Measurements from ENCODE around the gene CHDH.

DNA sequence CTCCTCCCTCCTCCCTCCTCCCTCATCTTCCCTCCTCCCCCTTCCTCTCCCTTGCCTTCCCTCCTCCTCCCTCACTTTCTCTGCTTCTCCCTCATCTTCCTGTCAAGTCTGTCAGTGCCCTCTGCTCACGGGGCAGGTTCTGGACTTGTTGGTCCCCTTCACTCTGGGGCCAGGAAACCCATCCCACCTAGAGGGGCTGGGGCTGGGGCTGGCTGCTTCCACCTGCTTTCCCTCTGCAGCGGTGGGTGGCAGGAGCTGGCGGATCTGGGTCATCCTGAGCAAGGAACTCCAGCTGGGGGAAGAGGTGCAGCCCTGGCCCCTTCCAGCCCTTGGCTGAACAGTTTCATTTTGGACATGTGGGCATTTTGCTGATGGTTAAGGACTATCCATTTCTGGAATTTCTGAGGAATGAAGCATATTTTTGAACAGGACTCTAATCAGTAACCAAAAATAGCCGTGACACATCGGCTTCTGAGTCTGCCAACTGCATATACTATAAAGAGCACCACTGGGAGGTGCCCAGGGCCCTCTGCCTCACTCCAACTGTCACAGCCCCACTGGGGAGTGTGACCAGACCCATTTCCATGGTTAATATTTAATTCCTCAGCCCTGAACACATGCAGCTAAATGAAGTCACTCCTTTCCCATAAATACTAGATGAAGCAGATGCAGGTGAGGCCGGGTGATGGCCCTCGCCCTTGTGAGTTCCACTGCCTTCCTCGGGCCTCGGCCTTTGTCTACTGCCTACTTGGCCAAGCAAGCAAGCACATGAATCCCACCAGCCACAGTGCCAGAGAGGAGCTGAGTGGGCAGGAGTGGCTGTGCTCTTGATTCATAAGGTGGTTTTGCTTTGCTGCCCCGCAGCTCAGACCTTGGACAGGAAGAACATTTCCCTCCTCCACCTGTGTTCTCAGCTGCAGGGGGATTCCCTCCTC, 39.8 kb downstream of the CHDH start:
- TF ChIP-seq, protein P1, sequence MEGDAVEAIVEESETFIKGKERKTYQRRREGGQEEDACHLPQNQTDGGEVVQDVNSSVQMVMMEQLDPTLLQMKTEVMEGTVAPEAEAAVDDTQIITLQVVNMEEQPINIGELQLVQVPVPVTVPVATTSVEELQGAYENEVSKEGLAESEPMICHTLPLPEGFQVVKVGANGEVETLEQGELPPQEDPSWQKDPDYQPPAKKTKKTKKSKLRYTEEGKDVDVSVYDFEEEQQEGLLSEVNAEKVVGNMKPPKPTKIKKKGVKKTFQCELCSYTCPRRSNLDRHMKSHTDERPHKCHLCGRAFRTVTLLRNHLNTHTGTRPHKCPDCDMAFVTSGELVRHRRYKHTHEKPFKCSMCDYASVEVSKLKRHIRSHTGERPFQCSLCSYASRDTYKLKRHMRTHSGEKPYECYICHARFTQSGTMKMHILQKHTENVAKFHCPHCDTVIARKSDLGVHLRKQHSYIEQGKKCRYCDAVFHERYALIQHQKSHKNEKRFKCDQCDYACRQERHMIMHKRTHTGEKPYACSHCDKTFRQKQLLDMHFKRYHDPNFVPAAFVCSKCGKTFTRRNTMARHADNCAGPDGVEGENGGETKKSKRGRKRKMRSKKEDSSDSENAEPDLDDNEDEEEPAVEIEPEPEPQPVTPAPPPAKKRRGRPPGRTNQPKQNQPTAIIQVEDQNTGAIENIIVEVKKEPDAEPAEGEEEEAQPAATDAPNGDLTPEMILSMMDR (IDR thresholded peaks at IDR 0.05; ENCODE audit: insufficient read depth, low read length, poor library complexity, severe bottlenecking), result no peak
- TF ChIP-seq EZH2phosphoT487 (conservative IDR thresholded peaks at IDR 0.05; ENCODE audit: low read length), result no peak
